Fibroblast of mammary gland (primary cell): Measurements from ENCODE around the gene PRDM15.

Source experiments
- DNase-seq: peaks from one replicate; pipeline ENCODE4 v3.0.0-alpha.2; 2010; ENCODE audit warnings: low read depth
- H3K4me3 ChIP-seq: 2 replicates; pipeline ENCODE4 v1.5.1; 2011; ENCODE audit warnings: low read depth, mild to moderate bottlenecking, low read length, moderate library complexity; ENCODE audit not compliant: control insufficient read depth
- TF ChIP-seq, protein P1 (sequence below): conservative IDR thresholded peaks from 2 replicates; pipeline ENCODE4 v1.5.1; 2011; ENCODE audit warnings: low read depth, low read length, inconsistent platforms; ENCODE audit not compliant: control insufficient read depth, insufficient read depth

The PRDM15 gene

GRCh38 chr21:41766883-41767605 lies 112.1 kb downstream of the PRDM15 start, which contains the start of gene RIPK4:
Gene RIPK4, minus strand, starts transcription at chr21:41767052. Its CDS starts 11 bp downstream, at chr21:41767041.
- TF ChIP-seq, protein P1, sequence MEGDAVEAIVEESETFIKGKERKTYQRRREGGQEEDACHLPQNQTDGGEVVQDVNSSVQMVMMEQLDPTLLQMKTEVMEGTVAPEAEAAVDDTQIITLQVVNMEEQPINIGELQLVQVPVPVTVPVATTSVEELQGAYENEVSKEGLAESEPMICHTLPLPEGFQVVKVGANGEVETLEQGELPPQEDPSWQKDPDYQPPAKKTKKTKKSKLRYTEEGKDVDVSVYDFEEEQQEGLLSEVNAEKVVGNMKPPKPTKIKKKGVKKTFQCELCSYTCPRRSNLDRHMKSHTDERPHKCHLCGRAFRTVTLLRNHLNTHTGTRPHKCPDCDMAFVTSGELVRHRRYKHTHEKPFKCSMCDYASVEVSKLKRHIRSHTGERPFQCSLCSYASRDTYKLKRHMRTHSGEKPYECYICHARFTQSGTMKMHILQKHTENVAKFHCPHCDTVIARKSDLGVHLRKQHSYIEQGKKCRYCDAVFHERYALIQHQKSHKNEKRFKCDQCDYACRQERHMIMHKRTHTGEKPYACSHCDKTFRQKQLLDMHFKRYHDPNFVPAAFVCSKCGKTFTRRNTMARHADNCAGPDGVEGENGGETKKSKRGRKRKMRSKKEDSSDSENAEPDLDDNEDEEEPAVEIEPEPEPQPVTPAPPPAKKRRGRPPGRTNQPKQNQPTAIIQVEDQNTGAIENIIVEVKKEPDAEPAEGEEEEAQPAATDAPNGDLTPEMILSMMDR, result no peak
- H3K4me3 ChIP-seq, result no peak within 1 kb of the TSS
- DNase-seq, result no peak

DNA sequence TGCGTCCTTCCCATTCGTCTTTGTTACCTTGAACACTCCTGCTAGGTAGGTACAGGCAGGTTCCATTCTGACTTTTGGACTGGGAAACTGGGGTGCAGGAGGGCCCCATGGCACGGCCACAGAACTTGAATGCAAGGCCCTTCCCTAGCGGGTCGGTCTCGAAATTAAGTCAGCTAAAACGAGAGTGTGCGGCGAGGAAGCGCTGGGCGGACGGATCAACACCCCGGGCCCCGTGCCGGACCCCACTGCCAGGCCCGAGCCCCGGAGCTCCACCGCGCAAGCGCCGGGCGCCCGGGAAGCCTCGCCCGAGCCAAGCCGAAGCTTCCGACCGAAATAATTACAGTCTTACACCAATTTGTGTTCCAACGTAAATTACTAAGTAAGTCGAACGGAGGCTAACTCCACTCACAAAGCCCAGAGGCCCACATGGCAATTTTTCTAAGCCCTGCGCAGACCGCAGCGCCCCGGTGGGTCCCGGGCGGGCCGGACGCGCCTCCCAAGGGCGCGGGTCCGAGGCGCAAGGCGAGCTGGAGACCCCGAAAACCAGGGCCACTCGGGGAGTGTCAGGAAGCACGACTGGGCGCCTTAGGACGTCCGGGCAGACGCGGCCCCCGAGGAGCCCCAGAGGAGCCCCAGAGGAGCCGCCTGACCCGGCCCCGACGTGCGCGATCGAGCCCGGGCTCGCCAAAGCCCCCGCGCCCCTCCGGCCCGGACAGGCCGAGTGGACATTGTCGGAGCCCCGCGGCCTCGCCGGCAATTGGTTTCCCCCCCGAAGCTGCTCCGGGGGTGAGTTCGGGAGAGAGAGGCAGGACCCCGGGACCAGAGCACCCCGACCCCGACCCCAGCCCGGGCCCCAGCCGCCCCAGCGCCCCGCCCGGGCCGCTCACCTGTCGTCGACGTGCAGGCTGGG lies 112.9 kb downstream of the PRDM15 start:
- DNase-seq, result no peak
- TF ChIP-seq, protein P1, result no peak
- no peak overlapping the region for H3K4me3 ChIP-seq

DNA sequence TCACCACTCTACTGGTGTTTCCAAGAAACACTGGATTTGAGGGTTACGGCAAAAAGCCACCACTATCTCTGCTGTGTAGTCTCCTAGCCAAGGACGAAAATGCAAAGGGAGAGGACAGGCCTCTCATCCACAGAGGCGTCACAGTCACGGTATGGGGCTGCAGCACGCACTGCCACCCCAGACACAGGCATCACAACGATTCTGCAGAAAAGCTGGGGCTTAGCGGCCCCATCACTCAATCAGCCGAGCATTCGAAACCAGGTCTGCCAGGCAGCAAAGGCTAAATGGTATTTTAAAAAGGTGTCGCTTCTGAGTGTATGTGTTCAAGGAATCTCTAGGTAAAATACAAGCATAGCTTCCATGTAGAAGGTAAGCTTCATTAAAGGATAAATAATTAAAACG lies 113.7 kb downstream of the PRDM15 start:
- H3K4me3 ChIP-seq, result no peak overlapping the region
- TF ChIP-seq, protein P1, result no peak
- no peak for DNase-seq

GRCh38 chr21:41764558-41765419 lies 114.4 kb downstream of the PRDM15 start:
- TF ChIP-seq, protein P1, result no peak
- DNase-seq, result no peak
- no peak overlapping the region for H3K4me3 ChIP-seq

DNA sequence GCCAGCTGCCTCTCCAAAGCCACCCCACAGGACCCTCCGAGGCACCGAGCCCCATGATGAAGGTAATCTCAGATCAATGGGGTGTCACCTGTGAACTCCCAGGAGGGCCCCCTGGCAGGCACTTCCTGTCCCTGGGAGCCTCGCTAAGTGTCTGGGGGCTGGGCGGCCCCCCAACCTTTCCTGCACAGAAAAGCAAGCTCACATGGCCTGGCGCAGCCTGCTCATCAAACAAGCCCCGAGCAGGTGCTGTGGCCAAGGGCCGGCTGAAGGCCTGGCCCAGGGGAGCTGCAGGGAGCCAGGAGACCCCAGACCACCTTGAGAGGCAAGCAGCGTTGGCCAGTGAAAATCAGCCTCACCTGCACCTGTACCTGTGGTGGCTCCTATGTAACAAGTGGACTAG lies 115.1 kb downstream of the PRDM15 start:
- no peak for DNase-seq
- TF ChIP-seq, protein P1, result no peak
- H3K4me3 ChIP-seq, result no peak overlapping the region

DNA sequence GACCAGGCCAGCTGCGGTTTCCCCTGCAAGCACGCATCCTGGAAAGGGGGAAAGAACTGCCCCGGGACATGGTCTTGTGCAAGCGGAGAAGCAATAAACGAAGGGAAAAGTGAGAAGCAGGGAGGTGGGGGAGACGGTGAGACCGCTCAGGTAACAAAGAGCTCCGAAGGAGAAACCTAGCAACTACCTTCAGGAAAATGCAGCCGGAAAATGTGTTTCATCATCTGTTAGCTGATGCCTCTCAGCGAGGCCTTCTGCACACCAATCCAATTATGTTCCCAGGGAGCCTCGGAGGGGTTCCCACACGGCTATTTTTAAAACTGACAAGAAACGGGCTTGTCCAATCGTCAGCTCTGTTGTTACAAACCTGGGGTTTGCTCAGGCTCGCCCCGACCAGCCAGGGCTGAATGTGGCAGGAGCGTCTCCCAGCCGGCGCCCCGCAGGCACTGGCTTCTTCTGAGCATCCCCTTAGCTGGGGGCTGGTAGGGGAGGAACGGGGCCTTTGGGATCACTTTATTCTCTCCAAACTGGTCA lies 115.7 kb downstream of the PRDM15 start:
- no peak overlapping the region for H3K4me3 ChIP-seq
- DNase-seq, result no peak
- TF ChIP-seq, protein P1, result no peak
